ENCODE results near the gene APMAP. TPM values are rescaled to one million over a fixed set of nuclear protein-coding genes. Genes with fewer than 3 reads are reported as not detected.
A peak's percentile ranks its signal among the peaks of the same experiment; 100 is the strongest.

The APMAP gene
- total and polyA plus RNA-seq, 7 donors = 9.6 to 55.8 (median 25.7) TPM

GRCh38 chr20:24979036-24979960 is 13.3 kb downstream of the APMAP start:
- H3K9me3 ChIP-seq = peaks cover 0 to 5% (median 0%) of the 10 kb centered on the region in 4 donors
- peaks cover 0 to 67% (median 18%) of the 10 kb centered on the region in 4 donors for H3K36me3 ChIP-seq
- intact Hi-C loops (cut with DNase I) = no loop called here
- H3K27ac ChIP-seq = no peak overlapping the region
- WGBS, 2 donors = 97 to 99% methylated on average over 15 of the region's 15 CpGs
- DNase-seq = peak; percentile 58
- no peak overlapping the region for H3K4me3 ChIP-seq
- H3K27me3 ChIP-seq = no peaks in the 10 kb centered on the region
- TF ChIP-seq POLR2A (IDR thresholded peaks at IDR 0.05) = no peak
- TF ChIP-seq POLR2AphosphoS5 (IDR thresholded peaks at IDR 0.05) = no peak
- TF ChIP-seq CTCF (IDR thresholded peaks at IDR 0.05) = no peak
- TF ChIP-seq EP300 (IDR thresholded peaks at IDR 0.05) = no peak
- H3K4me1 ChIP-seq = no peaks in the 10 kb centered on the region

DNA sequence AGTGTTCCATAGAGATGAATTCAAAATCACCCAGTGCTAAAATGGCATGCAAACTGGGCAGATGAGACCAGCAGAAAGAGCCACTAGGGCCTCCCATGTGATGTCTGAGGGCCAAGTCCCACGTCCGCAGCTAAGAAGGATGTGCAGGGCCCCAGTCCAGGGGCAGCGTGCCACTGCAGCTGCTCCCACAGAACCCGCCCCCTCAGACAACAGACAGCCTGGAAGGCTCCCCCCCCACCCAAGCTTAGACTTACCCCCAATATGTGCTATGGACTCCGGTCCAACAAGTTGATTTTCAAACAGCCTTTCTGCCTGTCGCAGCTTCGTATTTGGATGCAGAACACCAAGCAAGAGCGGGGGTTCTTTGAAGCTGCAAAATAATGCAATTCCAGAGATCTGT is 14.0 kb downstream of the APMAP start:
- DNase-seq = peak; percentile 40
- Histone ChIP-seq H3K9me3 (peaks cover 0 to 5% (median 0%) of the 10 kb centered on the region in 4 donors), H3K36me3 (peaks cover 0 to 70% (median 18%) of the 10 kb centered on the region in 4 donors), H3K27ac (no peak overlapping the region), H3K4me1 (no peaks in the 10 kb centered on the region), H3K27me3 (no peaks in the 10 kb centered on the region), H3K4me3 (no peak overlapping the region)
- intact Hi-C loops (cut with DNase I) = no loop called here
- WGBS, 2 donors = 89 to 94% methylated on average over 8 of the region's 8 CpGs
- TF ChIP-seq POLR2A (IDR thresholded peaks at IDR 0.05) = no peak
- no peak for TF ChIP-seq POLR2AphosphoS5 (IDR thresholded peaks at IDR 0.05)
- no peak for TF ChIP-seq CTCF (IDR thresholded peaks at IDR 0.05)
- TF ChIP-seq EP300 (IDR thresholded peaks at IDR 0.05) = no peak

DNA sequence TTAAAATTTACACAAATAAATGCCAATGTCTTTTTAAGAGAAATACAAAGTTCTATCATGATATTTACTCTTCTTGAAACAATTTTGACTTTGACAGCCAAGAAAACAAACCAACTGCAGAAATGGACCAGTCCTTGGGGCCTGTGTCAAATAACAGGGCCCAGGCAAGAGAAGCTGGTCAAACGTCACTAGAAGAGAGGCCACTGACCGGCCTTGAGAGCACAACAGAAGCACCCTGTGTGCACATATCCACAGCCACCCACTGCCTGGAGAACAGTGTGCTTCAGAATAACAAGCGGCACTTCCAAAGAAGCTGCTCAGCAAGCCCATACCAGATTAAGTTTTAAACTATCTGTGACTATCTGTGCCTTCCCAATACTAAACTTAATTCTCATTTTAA is 14.8 kb downstream of the APMAP start:
- peaks cover 0 to 5% (median 0%) of the 10 kb centered on the region in 4 donors for H3K9me3 ChIP-seq
- TF ChIP-seq EP300 (IDR thresholded peaks at IDR 0.05) (no peak), POLR2A (IDR thresholded peaks at IDR 0.05) (no peak), CTCF (IDR thresholded peaks at IDR 0.05) (no peak), POLR2AphosphoS5 (IDR thresholded peaks at IDR 0.05) (no peak)
- no peak overlapping the region for H3K4me3 ChIP-seq
- 91 to 96% methylated on average over 3 of the region's 3 CpGs for WGBS, 2 donors
- H3K27me3 ChIP-seq = no peaks in the 10 kb centered on the region
- intact Hi-C loops (cut with DNase I) = no loop called here
- DNase-seq = peak; percentile 41
- peaks cover 0 to 70% (median 20%) of the 10 kb centered on the region in 4 donors for H3K36me3 ChIP-seq
- no peaks in the 10 kb centered on the region for H3K4me1 ChIP-seq
- no peak overlapping the region for H3K27ac ChIP-seq

- WGBS, 2 donors = 94 to 95% methylated on average over 1 of the region's 1 CpG
- Histone ChIP-seq H3K9me3 (peaks cover 0 to 5% (median 0%) of the 10 kb centered on the region in 4 donors), H3K27ac (no peak overlapping the region), H3K36me3 (peaks cover 0 to 70% (median 23%) of the 10 kb centered on the region in 4 donors), H3K4me1 (no peaks in the 10 kb centered on the region), H3K4me3 (no peak overlapping the region), H3K27me3 (no peaks in the 10 kb centered on the region)
- TF ChIP-seq POLR2A (IDR thresholded peaks at IDR 0.05) (no peak), CTCF (IDR thresholded peaks at IDR 0.05) (no peak), EP300 (IDR thresholded peaks at IDR 0.05) (no peak), POLR2AphosphoS5 (IDR thresholded peaks at IDR 0.05) (no peak)
- intact Hi-C loops (cut with DNase I) = no loop called here
- peak; percentile 29 for DNase-seq
Observed at GRCh38 chr20:24977336-24977735, 15.2 kb downstream of the APMAP start.
